GM10847 (cell line): ENCODE results near the gene ACP2.

ENCODE experiments used
- POLR2A ChIP-seq: IDR thresholded peaks from 2 replicates; pipeline ENCODE4 v1.6.1; 2011; ENCODE audit not compliant: insufficient read length; ENCODE audit errors: extremely low read depth

ACP2 gene

GRCh38 chr11:47270331-47271271, 22.0 kb upstream of the ACP2 start:
- no peak for TF ChIP-seq POLR2A

GRCh38 chr11:47269829-47270305, 21.3 kb upstream of the ACP2 start, which contains the start of gene MADD:
Gene MADD, plus strand, starts transcription at chr11:47270133.
- TF ChIP-seq POLR2A: peak; percentile 94

GRCh38 chr11:47269002-47269828, 20.6 kb upstream of the ACP2 start:
- TF ChIP-seq POLR2A: no peak

GRCh38 chr11:47268448-47269001, 19.9 kb upstream of the ACP2 start:
- TF ChIP-seq POLR2A: no peak

- no peak for TF ChIP-seq POLR2A
Measured at GRCh38 chr11:47267876-47268275, 19.3 kb upstream of the ACP2 start.

- no peak for TF ChIP-seq POLR2A
Measured at GRCh38 chr11:47264521-47264920, 15.9 kb upstream of the ACP2 start.

- TF ChIP-seq POLR2A: no peak
Measured at GRCh38 chr11:47264119-47264518, 15.5 kb upstream of the ACP2 start.

- TF ChIP-seq POLR2A: no peak
Measured at GRCh38 chr11:47261291-47261800, 12.7 kb upstream of the ACP2 start.

GRCh38 chr11:47260366-47260765, 11.8 kb upstream of the ACP2 start:
- TF ChIP-seq POLR2A: no peak

- TF ChIP-seq POLR2A: no peak
Measured at GRCh38 chr11:47259232-47259977, 10.8 kb upstream of the ACP2 start.

- no peak for TF ChIP-seq POLR2A
Measured at GRCh38 chr11:47258317-47258902, 9.8 kb upstream of the ACP2 start.

- no peak for TF ChIP-seq POLR2A
Measured at GRCh38 chr11:47257517-47258316, 9.1 kb upstream of the ACP2 start, which contains the start of gene NR1H3. Gene NR1H3, plus strand, starts transcription at chr11:47257996. Its CDS starts 1,221 bp downstream, at chr11:47259217.

GRCh38 chr11:47257177-47257516, 8.5 kb upstream of the ACP2 start:
- TF ChIP-seq POLR2A: no peak
